GM12891 (cell line): ENCODE data around the gene SFMBT2.

ENCODE experiments used
- PAX5 ChIP-seq: IDR thresholded peaks from 2 replicates; pipeline ENCODE4 v1.6.1; 2011; ENCODE audit warnings: low read length, moderate library complexity, mild to moderate bottlenecking; ENCODE audit not compliant: insufficient read depth, severe bottlenecking
- POLR2A ChIP-seq: IDR thresholded peaks from 2 replicates; pipeline ENCODE4 v1.6.1; 2011; ENCODE audit warnings: low read depth, low read length, control low read depth
- POLR2AphosphoS5 ChIP-seq: IDR thresholded peaks from 2 replicates; pipeline ENCODE4 v1.6.1; 2011; ENCODE audit warnings: low read depth, low read length, control low read depth
- SPI1 ChIP-seq: IDR thresholded peaks from 2 replicates; pipeline ENCODE4 v1.6.1; 2011; ENCODE audit warnings: low read depth, low read length, control low read depth
- TAF1 ChIP-seq: IDR thresholded peaks from 2 replicates; pipeline ENCODE4 v1.6.1; 2011; ENCODE audit warnings: low read depth, low read length, control low read depth

GRCh38 chr10:7239312-7239985, 171.4 kb downstream of the SFMBT2 start:
- TF ChIP-seq POLR2A (no peak), POLR2AphosphoS5 (no peak), TAF1 (no peak), SPI1 (no peak), PAX5 (no peak)
